Stromal cell of bone marrow (primary cell): ENCODE results near the gene EXOC3L1.

Experiments
- DNase-seq: peaks from one replicate; pipeline ENCODE4 v3.0.0-alpha.2; 2012; ENCODE audit warnings: low read depth

EXOC3L1 gene

GRCh38 chr16:67146523-67147357, 43.2 kb downstream of the EXOC3L1 start:
- DNase-seq = no peak

GRCh38 chr16:67145746-67146145, 44.2 kb downstream of the EXOC3L1 start:
- no peak for DNase-seq

DNA sequence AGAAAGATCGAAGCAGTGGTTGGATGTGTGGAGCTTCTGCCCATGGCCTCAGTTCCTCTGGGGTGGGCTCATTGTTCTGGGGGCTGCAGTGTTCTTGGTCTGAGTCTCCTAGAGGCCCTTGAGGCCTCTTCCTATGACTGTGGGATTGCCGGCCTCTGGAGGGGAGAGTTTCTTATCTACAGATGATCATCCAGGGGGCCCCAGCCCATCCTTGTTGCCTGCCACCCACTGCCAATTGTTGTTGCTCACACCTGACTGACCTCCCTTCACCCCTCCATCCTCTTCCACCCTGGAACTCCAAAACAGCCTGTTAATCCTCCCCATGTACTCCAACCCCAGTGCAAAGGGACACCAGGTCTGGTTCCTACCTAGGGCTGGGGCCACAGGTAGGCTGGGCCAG, 45.0 kb downstream of the EXOC3L1 start:
- no peak for DNase-seq

GRCh38 chr16:67142342-67142741, 47.6 kb downstream of the EXOC3L1 start:
- DNase-seq = no peak

DNA sequence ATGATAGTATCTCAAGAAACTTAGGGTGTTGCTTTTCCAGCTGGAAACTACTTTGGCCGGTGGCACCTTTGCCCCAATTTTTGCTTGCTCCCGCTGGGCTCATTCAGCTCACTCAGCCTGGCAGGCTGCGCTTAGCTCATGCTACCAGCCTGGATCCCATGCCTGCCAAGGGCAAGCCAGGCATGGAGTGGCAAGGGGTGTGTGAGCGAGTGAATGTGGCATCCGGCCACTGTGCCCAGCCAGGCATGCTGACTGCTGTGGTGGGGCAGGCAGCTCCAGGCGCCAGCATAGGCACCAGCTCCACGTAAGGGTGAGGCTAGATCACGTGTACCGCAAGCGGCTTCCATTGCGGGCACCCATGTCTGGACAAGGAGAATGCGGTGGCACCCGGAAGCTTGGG, 48.5 kb downstream of the EXOC3L1 start:
- DNase-seq = no peak

- DNase-seq = no peak
Measured at GRCh38 chr16:67137605-67138004, 52.3 kb downstream of the EXOC3L1 start.
